GM18519 (cell line): ENCODE data around the gene CX3CL1.
"Not testable (repeated sequence)": the region's sequence is repeated elsewhere in the genome, so short reads cannot be mapped to it uniquely, and the experiment has no call there.

Source experiments
- ATAC-seq: cut with Tn5 transposase; IDR thresholded peaks from one replicate; pipeline ENCODE4 v1.9.1; 2021; ENCODE audit warnings: mild to moderate bottlenecking, moderate library complexity; ENCODE audit not compliant: unreplicated experiment, low FRiP score

Gene CX3CL1

GRCh38 chr16:57372372-57373116, at the start of gene CX3CL1:
Gene CX3CL1 (plus strand): TSS chr16:57372490. CDS start chr16:57372569, 79 bp downstream.
- no peak for ATAC-seq

GRCh38 chr16:57324749-57325148, 47.5 kb upstream of the CX3CL1 start:
- ATAC-seq = no peak

GRCh38 chr16:57325458-57325857, 46.8 kb upstream of the CX3CL1 start:
- no peak for ATAC-seq

GRCh38 chr16:57329718-57330327, 42.5 kb upstream of the CX3CL1 start:
- no peak for ATAC-seq

GRCh38 chr16:57331355-57331754, 40.9 kb upstream of the CX3CL1 start:
- no peak for ATAC-seq

- ATAC-seq = no peak
Observed at GRCh38 chr16:57333402-57333801, 38.9 kb upstream of the CX3CL1 start.

GRCh38 chr16:57335366-57335765, 36.9 kb upstream of the CX3CL1 start:
- no peak for ATAC-seq

- ATAC-seq = no peak
Observed at GRCh38 chr16:57341062-57341440, 31.2 kb upstream of the CX3CL1 start.

GRCh38 chr16:57341441-57342303, 30.6 kb upstream of the CX3CL1 start:
- no peak for ATAC-seq

- ATAC-seq = not testable (repeated sequence)
Observed at GRCh38 chr16:57342606-57343005, 29.7 kb upstream of the CX3CL1 start.

- no peak for ATAC-seq
Observed at GRCh38 chr16:57343221-57343620, 29.1 kb upstream of the CX3CL1 start.

GRCh38 chr16:57344094-57344493, 28.2 kb upstream of the CX3CL1 start:
- ATAC-seq = not testable (repeated sequence)

- ATAC-seq = no peak
Observed at GRCh38 chr16:57345021-57345420, 27.3 kb upstream of the CX3CL1 start.

GRCh38 chr16:57345666-57346204, 26.6 kb upstream of the CX3CL1 start:
- ATAC-seq = no peak

- no peak for ATAC-seq
Observed at GRCh38 chr16:57347858-57348257, 24.4 kb upstream of the CX3CL1 start.

GRCh38 chr16:57348327-57348726, 24.0 kb upstream of the CX3CL1 start:
- no peak for ATAC-seq

- peak; percentile 51 for ATAC-seq
Observed at GRCh38 chr16:57349212-57350031, 22.9 kb upstream of the CX3CL1 start.

- ATAC-seq = no peak
Observed at GRCh38 chr16:57352636-57353047, 19.6 kb upstream of the CX3CL1 start.

- ATAC-seq = no peak
Observed at GRCh38 chr16:57354311-57354710, 18.0 kb upstream of the CX3CL1 start.

- ATAC-seq = no peak
Observed at GRCh38 chr16:57355898-57356414, 16.3 kb upstream of the CX3CL1 start.
